Fibroblast of mammary gland (primary cell): ENCODE measurements around the gene BEND6.

ENCODE experiments used
- DNase-seq: peaks from one replicate; pipeline ENCODE4 v3.0.0-alpha.2; 2010; ENCODE audit warnings: low read depth
- H3K4me3 ChIP-seq: 2 replicates; pipeline ENCODE4 v1.5.1; 2011; ENCODE audit warnings: low read depth, mild to moderate bottlenecking, low read length, moderate library complexity; ENCODE audit not compliant: control insufficient read depth
- TF ChIP-seq, protein P1 (sequence below): conservative IDR thresholded peaks from 2 replicates; pipeline ENCODE4 v1.5.1; 2011; ENCODE audit warnings: low read depth, low read length, inconsistent platforms; ENCODE audit not compliant: control insufficient read depth, insufficient read depth

BEND6 gene

DNA sequence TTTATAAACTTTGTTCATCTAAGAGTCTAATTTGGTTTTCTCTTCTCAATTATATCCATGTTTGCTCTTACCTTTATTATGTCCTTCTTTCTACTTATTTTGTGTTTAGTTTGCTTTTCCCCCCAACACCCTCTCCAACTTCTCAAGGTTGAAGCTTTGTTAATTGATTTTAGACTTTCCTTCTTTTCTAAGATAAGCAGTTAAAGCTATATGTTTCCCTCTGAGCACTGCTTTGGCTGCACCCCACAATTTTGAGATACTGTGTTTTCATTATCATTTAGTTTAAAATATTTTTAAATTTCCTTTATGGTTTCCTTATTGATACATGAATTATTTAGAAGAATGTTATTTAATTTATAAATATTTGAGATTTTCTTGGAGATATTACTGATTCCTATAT is 13.9 kb upstream of the BEND6 start:
- TF ChIP-seq, protein P1, sequence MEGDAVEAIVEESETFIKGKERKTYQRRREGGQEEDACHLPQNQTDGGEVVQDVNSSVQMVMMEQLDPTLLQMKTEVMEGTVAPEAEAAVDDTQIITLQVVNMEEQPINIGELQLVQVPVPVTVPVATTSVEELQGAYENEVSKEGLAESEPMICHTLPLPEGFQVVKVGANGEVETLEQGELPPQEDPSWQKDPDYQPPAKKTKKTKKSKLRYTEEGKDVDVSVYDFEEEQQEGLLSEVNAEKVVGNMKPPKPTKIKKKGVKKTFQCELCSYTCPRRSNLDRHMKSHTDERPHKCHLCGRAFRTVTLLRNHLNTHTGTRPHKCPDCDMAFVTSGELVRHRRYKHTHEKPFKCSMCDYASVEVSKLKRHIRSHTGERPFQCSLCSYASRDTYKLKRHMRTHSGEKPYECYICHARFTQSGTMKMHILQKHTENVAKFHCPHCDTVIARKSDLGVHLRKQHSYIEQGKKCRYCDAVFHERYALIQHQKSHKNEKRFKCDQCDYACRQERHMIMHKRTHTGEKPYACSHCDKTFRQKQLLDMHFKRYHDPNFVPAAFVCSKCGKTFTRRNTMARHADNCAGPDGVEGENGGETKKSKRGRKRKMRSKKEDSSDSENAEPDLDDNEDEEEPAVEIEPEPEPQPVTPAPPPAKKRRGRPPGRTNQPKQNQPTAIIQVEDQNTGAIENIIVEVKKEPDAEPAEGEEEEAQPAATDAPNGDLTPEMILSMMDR: no peak
- no peak for DNase-seq
- H3K4me3 ChIP-seq: no peak overlapping the region

DNA sequence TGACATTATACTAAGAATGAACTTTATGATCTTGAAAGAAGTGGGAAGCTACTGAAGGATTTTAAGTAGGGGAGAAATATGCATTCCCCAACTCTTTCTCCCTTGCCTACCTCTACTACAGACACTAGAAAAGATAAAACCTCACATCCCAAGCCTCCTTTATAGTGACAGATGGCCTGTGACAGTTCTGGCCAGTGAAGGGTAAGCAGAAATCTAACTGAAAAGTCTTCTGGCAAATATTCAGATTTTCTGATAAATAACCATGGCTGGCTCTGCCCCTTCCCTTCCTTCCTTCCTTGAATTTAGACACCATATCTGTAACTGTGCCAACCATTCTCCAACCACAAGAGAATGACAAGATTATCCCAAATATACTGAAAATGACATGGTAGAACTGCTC is 10.2 kb upstream of the BEND6 start:
- H3K4me3 ChIP-seq: no peak overlapping the region
- no peak for DNase-seq
- TF ChIP-seq, protein P1: no peak

DNA sequence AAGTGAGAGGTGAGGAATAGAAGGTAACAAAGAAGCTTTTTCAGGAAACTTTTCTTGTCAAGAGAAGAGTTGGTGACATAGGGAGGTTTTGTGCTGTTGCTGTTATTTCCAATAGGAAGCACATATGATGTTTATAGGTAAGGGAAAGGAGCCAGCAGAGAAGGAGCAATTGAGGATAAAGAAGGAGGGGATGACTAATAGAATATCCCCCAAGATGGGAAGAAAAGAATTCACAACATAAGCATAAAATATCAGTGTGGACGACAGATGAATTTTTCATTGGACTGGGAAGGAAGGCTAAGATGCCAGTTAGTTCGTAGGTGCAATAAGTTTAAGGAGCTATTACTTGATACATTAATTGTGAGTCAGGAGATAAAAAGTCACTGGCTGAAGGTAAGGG is 8.5 kb upstream of the BEND6 start:
- TF ChIP-seq, protein P1: no peak
- no peak overlapping the region for H3K4me3 ChIP-seq
- DNase-seq: peak; percentile 58

DNA sequence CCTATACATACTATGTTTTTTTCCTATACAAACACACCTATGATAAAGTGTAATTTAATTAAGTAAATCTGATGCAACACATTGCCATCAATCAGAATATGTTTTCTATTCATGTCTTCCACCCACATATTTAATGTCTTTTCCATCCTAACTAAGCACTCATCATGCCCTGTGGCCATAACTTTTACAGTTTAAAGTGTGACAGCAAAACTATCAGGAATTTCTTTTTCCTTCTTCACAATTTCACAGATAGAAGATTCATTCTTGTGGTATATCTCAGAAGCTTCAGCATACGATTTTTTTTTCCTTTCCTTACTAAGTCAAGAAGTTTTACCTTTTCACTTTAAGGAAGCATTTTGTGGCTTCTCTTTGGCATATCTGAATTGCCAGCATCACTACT is 7.0 kb upstream of the BEND6 start:
- H3K4me3 ChIP-seq: no peak overlapping the region
- DNase-seq: no peak
- TF ChIP-seq, protein P1: no peak

DNA sequence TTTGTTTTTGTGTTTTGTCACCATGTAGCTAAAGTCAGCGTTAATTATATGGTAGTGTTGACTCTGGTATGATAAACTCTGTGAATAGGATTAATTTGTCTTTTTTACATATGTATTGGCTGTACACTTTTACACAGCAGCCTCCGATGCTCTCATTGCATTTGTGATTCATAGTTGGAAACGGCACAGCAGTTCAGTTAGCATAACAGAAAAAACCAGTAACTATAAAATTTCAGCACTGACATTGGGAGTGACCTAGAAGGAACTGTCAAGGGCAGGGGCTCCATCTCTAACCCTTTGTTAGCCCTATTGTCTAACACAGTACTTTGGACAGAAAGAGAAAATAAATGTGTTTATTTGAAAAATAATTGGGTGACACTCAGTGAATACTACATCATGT is 5.6 kb upstream of the BEND6 start:
- H3K4me3 ChIP-seq: no peak overlapping the region
- TF ChIP-seq, protein P1: no peak
- DNase-seq: peak; percentile 37

DNA sequence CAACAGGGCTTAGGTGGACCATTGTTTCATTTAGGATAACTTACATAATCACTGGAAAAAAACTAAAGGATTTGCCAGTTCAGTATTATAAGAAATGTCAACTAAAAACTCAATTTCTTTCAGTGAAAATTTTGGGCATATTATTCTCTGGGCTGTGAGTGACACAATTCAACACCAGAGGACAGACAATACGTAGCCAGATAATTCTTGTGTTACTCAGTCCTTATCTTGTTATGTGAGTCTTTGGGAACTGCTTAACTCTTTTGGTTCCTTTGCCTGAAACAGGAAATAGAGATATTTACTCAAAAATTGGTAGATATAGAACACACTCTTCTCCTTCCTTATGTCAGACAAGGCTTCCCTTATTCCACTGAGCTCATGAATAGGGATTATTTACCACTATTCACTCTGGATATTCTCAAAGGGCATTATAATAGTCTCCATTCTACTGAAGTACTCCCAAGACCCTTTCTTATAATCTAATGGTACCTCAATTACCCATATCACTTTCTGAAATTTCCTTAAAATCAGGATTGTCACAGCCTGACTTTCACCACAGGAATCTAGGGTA is 4.9 kb upstream of the BEND6 start:
- H3K4me3 ChIP-seq: no peak overlapping the region
- DNase-seq: no peak
- TF ChIP-seq, protein P1: no peak
